ENCODE results near the gene WDR44.

Gene WDR44

DNA sequence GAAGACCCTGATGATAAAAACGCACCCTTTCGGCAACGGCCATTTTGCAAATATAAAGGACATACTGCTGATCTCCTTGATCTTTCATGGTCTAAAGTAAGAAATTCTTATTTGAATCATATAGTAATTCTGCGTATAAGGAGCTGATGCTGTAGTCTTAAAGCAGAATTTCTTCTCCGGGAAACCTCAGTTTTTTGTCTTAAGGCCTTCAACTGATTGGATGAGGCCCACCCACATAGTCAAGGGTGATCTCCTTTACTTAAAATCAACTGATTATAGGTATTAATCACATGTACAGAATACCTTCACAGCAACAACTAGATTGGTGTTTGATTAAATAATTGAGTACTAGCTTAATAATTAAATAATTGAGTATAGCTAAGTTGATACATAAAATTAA lies 86.9 kb downstream of the WDR44 start:
- Histone ChIP-seq H3K4me1 (ENCODE audit: low read length) (peaks cover 17% of the 10 kb centered on the region), H3K9me2 (replicated peaks; ENCODE audit: insufficient read depth, low read length) (no peaks in the 10 kb centered on the region), H4K20me1 (ENCODE audit: insufficient read depth, low read length) (no peaks in the 10 kb centered on the region), H3K9me3 (replicated peaks; ENCODE audit: insufficient read depth, low read length) (no peaks in the 10 kb centered on the region), H3K9ac (ENCODE audit: low read length) (no peak overlapping the region), H3K79me2 (ENCODE audit: low read length) (no peaks in the 10 kb centered on the region), H2AFZ (ENCODE audit: low read length) (no peak overlapping the region), H3K4me2 (ENCODE audit: low read depth, low read length) (no peak overlapping the region), H3K27ac (ENCODE audit: low read length) (no peak overlapping the region), H3K27me3 (replicated peaks; ENCODE audit: insufficient read depth, low read length) (no peaks in the 10 kb centered on the region), H3K36me3 (replicated peaks; ENCODE audit: insufficient read depth, low read length) (no peaks in the 10 kb centered on the region; the same call in 1 of the 2 replicates), H3K4me3 (ENCODE audit: low read length) (no peak overlapping the region), H3F3A (ENCODE audit: insufficient read depth, low read length) (0 out of 2 replicates have a peak, but pooled peaks cover 6% of the 10 kb centered on the region)
- no peak for DNase-seq
- TF ChIP-seq, protein P1, sequence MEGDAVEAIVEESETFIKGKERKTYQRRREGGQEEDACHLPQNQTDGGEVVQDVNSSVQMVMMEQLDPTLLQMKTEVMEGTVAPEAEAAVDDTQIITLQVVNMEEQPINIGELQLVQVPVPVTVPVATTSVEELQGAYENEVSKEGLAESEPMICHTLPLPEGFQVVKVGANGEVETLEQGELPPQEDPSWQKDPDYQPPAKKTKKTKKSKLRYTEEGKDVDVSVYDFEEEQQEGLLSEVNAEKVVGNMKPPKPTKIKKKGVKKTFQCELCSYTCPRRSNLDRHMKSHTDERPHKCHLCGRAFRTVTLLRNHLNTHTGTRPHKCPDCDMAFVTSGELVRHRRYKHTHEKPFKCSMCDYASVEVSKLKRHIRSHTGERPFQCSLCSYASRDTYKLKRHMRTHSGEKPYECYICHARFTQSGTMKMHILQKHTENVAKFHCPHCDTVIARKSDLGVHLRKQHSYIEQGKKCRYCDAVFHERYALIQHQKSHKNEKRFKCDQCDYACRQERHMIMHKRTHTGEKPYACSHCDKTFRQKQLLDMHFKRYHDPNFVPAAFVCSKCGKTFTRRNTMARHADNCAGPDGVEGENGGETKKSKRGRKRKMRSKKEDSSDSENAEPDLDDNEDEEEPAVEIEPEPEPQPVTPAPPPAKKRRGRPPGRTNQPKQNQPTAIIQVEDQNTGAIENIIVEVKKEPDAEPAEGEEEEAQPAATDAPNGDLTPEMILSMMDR (IDR thresholded peaks at IDR 0.05; ENCODE audit: low read length) = no peak
- TF ChIP-seq EZH2 (optimal IDR thresholded peaks at IDR 0.05; ENCODE audit: low read depth, low read length) (no peak), EZH2phosphoT487 (IDR thresholded peaks at IDR 0.05; ENCODE audit: low read length) (no peak)

DNA sequence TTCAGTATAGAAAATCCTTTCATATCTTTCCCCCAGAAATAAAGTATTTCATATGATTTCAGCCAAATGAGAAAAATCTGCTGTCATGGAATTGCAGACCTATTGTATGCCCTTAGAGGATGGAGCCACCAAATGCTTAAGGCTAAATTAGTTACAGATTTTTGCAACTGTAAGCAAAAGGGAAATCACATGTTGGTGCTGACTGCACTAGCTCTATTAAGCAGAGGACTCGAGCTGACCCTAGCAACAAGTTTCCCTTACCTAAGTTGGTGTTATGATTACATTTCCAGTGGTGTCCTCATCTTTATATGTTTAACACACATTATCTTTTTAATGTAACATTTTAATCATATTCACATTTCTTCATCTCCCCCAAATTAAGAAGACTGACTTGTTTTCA lies 91.4 kb downstream of the WDR44 start:
- peak; percentile 84 for DNase-seq
- no peak overlapping the region for H3K4me3 ChIP-seq (ENCODE audit: low read length)
- no peaks in the 10 kb centered on the region for H3K9me3 ChIP-seq (replicated peaks; ENCODE audit: insufficient read depth, low read length)
- H3K27ac ChIP-seq (ENCODE audit: low read length) = peak overlapping the region; percentile 74
- H3K9ac ChIP-seq (ENCODE audit: low read length) = peak overlapping the region; percentile 28; the same call in 1 of the 2 replicates
- H2AFZ ChIP-seq (ENCODE audit: low read length) = peak overlapping the region; percentile 40; the same call in 1 of the 2 replicates
- H3K79me2 ChIP-seq (ENCODE audit: low read length) = no peaks in the 10 kb centered on the region
- peaks cover 17% of the 10 kb centered on the region for H3K4me1 ChIP-seq (ENCODE audit: low read length)
- H4K20me1 ChIP-seq (ENCODE audit: insufficient read depth, low read length) = no peaks in the 10 kb centered on the region
- H3K36me3 ChIP-seq (replicated peaks; ENCODE audit: insufficient read depth, low read length) = no peaks in the 10 kb centered on the region; the same call in 1 of the 2 replicates
- no peaks in the 10 kb centered on the region for H3K9me2 ChIP-seq (replicated peaks; ENCODE audit: insufficient read depth, low read length)
- no peaks in the 10 kb centered on the region for H3K27me3 ChIP-seq (replicated peaks; ENCODE audit: insufficient read depth, low read length)
- TF ChIP-seq, protein P1 (IDR thresholded peaks at IDR 0.05; ENCODE audit: low read length) = no peak
- TF ChIP-seq EZH2 (optimal IDR thresholded peaks at IDR 0.05; ENCODE audit: low read depth, low read length) = no peak
- no peak for TF ChIP-seq EZH2phosphoT487 (IDR thresholded peaks at IDR 0.05; ENCODE audit: low read length)
- peak overlapping the region; percentile 68 for H3K4me2 ChIP-seq (ENCODE audit: low read depth, low read length)
- 0 out of 2 replicates have a peak, but pooled peaks cover 6% of the 10 kb centered on the region for H3F3A ChIP-seq (ENCODE audit: insufficient read depth, low read length)

DNA sequence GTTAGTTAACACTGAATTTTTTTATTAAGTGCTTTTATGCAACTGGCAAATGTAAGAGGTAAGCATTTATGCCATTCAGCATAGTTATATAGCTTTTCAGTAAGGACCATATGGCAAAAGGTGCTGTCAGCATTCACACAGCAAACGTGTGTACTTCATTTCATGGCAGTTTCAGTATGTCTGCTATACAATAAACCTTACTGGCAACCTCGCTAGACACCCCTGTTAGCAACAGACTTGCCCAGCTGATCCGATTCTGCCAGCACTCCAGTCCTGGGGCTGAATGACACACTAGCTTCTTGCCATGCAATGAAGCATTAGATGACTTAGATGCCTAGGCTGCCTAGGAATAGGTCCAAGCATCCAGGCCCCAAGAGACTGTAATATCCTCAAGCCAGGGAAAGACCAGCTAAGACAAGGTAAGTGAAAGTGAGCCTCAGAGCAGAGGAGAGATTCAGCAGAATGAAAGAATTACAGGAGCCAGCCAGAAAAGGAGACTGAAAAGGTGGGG lies 102.4 kb downstream of the WDR44 start:
- no peaks in the 10 kb centered on the region for H3K36me3 ChIP-seq (replicated peaks; ENCODE audit: insufficient read depth, low read length)
- H3K79me2 ChIP-seq (ENCODE audit: low read length) = no peaks in the 10 kb centered on the region
- no peaks in the 10 kb centered on the region for H3K27me3 ChIP-seq (replicated peaks; ENCODE audit: insufficient read depth, low read length)
- H3F3A ChIP-seq (ENCODE audit: insufficient read depth, low read length) = no peaks in the 10 kb centered on the region; the same call in 1 of the 2 replicates
- no peaks in the 10 kb centered on the region for H3K9me3 ChIP-seq (replicated peaks; ENCODE audit: insufficient read depth, low read length)
- H3K4me2 ChIP-seq (ENCODE audit: low read depth, low read length) = peak overlapping the region; percentile 70; the same call in 1 of the 2 replicates
- H3K4me1 ChIP-seq (ENCODE audit: low read length) = no peaks in the 10 kb centered on the region
- H3K4me3 ChIP-seq (ENCODE audit: low read length) = peak overlapping the region; percentile 32; the same call in 1 of the 2 replicates
- TF ChIP-seq, protein P1 (IDR thresholded peaks at IDR 0.05; ENCODE audit: low read length) = no peak
- TF ChIP-seq EZH2phosphoT487 (IDR thresholded peaks at IDR 0.05; ENCODE audit: low read length) (no peak), EZH2 (optimal IDR thresholded peaks at IDR 0.05; ENCODE audit: low read depth, low read length) (no peak)
- H3K9ac ChIP-seq (ENCODE audit: low read length) = peak overlapping the region; percentile 6; the same call in 1 of the 2 replicates
- H4K20me1 ChIP-seq (ENCODE audit: insufficient read depth, low read length) = no peaks in the 10 kb centered on the region
- H2AFZ ChIP-seq (ENCODE audit: low read length) = 0 out of 2 replicates have a peak overlapping the region, but pooled peaks have one; percentile 38
- peak; percentile 90 for DNase-seq
- H3K9me2 ChIP-seq (replicated peaks; ENCODE audit: insufficient read depth, low read length) = no peaks in the 10 kb centered on the region
- peak overlapping the region; percentile 67 for H3K27ac ChIP-seq (ENCODE audit: low read length)
